Activated B cell treated with CpG ODN at 0.5 μM for 24 hours (primary cell): ENCODE results near the gene DDX31. TPM values are rescaled to one million over a fixed set of nuclear protein-coding genes. Genes with fewer than 3 reads are reported as not detected.

ENCODE experiments used
- ATAC-seq: fragments of 200-7000 bp; cut with Tn5 transposase; one replicate; pipeline ENCODE4 v1.10.0; 2021; ENCODE audit warnings: low read depth, mild to moderate bottlenecking, moderate library complexity
- CTCF ChIA-PET: fragments of 350-600 bp; sonication (Branson Sonifier 250); formaldehyde crosslinking; loops from one replicate; lab custom pipeline; 2021; ENCODE audit warnings: antibody characterized with exemption; lab: Charles Lee
- POLR2A ChIA-PET: fragments of 350-600 bp; sonication (Branson Sonifier 250); formaldehyde crosslinking; loops from one replicate; lab custom pipeline; 2021; ENCODE audit warnings: antibody characterized with exemption; lab: Charles Lee
- DNase-seq: peaks from one replicate; pipeline ENCODE4 v3.0.0; 2022
- H3K27ac Mint-ChIP-seq: one replicate; pipeline ENCODE4 v1.8.0; 2020; ENCODE audit warnings: mixed read lengths
- H3K27me3 Mint-ChIP-seq: one replicate; pipeline ENCODE4 v1.8.0; 2021; ENCODE audit warnings: mixed read lengths
- H3K36me3 Mint-ChIP-seq: one replicate; pipeline ENCODE4 v1.8.0; 2021; ENCODE audit warnings: low read depth, mixed read lengths
- H3K4me1 Mint-ChIP-seq: one replicate; pipeline ENCODE4 v1.8.0; 2021; ENCODE audit warnings: mixed read lengths
- H3K4me3 Mint-ChIP-seq: one replicate; pipeline ENCODE4 v1.8.0; 2020; ENCODE audit warnings: mild to moderate bottlenecking, mixed read lengths
- H3K9me3 Mint-ChIP-seq: one replicate; pipeline ENCODE4 v1.8.0; 2020; ENCODE audit warnings: mixed read lengths
- CTCF ChIP-seq: fragments of 200-600 bp; IDR thresholded peaks from one replicate; pipeline ENCODE4 v1.8.0; 2022; ENCODE audit warnings: antibody characterized with exemption, mild to moderate bottlenecking
- intact Hi-C: fragments of 100-400 bp; cut with micrococcal nuclease; formaldehyde crosslinking; loops from one replicate; pipeline ENCODE4 v1.15.1; 2024
- total RNA-seq: library from RNA; stranded (reverse); gene quantifications from 2 replicates; pipeline ENCODE4 v1.2.3, GENCODE V29; 2022

DDX31 gene
- total RNA-seq, 1 donor from 2014 or later: 21.8 TPM

GRCh38 chr9:132647806-132648205 is 22.0 kb downstream of the DDX31 start:
- Mint-ChIP-seq H3K9me3 (no peaks in the 10 kb centered on the region), H3K27me3 (no peaks in the 10 kb centered on the region), H3K27ac (no peak overlapping the region), H3K4me3 (no peak overlapping the region), H3K36me3 (peaks cover 89% of the 10 kb centered on the region), H3K4me1 (no peaks in the 10 kb centered on the region)
- DNase-seq: no peak
- POLR2A ChIA-PET: no interaction called here
- TF ChIP-seq CTCF: no peak
- intact Hi-C loops: no loop called here
- ATAC-seq: no peak
- CTCF ChIA-PET: no interaction called here

GRCh38 chr9:132647355-132647754 is 22.4 kb downstream of the DDX31 start:
- no peaks in the 10 kb centered on the region for H3K9me3 Mint-ChIP-seq
- TF ChIP-seq CTCF: no peak
- DNase-seq (no peak), ATAC-seq (no peak)
- no peaks in the 10 kb centered on the region for H3K27me3 Mint-ChIP-seq
- ChIA-PET CTCF (no interaction called here), POLR2A (no interaction called here)
- H3K4me1 Mint-ChIP-seq: no peaks in the 10 kb centered on the region
- H3K36me3 Mint-ChIP-seq: peaks cover 89% of the 10 kb centered on the region
- no peak overlapping the region for H3K27ac Mint-ChIP-seq
- intact Hi-C loops: no loop called here
- H3K4me3 Mint-ChIP-seq: no peak overlapping the region

GRCh38 chr9:132646726-132647125 is 23.1 kb downstream of the DDX31 start:
- no peak overlapping the region for H3K27ac Mint-ChIP-seq
- no peaks in the 10 kb centered on the region for H3K4me1 Mint-ChIP-seq
- H3K9me3 Mint-ChIP-seq: no peaks in the 10 kb centered on the region
- no peak for TF ChIP-seq CTCF
- H3K4me3 Mint-ChIP-seq: no peak overlapping the region
- CTCF ChIA-PET: no interaction called here
- H3K36me3 Mint-ChIP-seq: peaks cover 90% of the 10 kb centered on the region
- intact Hi-C loops: no loop called here
- DNase-seq (no peak), ATAC-seq (no peak)
- POLR2A ChIA-PET: no interaction called here
- H3K27me3 Mint-ChIP-seq: no peaks in the 10 kb centered on the region

- CTCF ChIA-PET: no interaction called here
These were observed 24.1 kb downstream of the DDX31 start for GRCh38 chr9:132645711-132646110.

GRCh38 chr9:132645306-132645705 is 24.5 kb downstream of the DDX31 start:
- Mint-ChIP-seq H3K4me1 (no peaks in the 10 kb centered on the region), H3K9me3 (no peaks in the 10 kb centered on the region), H3K4me3 (no peak overlapping the region), H3K27ac (no peak overlapping the region), H3K27me3 (no peaks in the 10 kb centered on the region), H3K36me3 (peaks cover 94% of the 10 kb centered on the region)
- ATAC-seq (no peak), DNase-seq (no peak)
- ChIA-PET CTCF (no interaction called here), POLR2A (no interaction called here)
- no peak for TF ChIP-seq CTCF
- intact Hi-C loops: no loop called here

More at GRCh38 chr9:132645711-132646110, 24.1 kb downstream of the DDX31 start:
- DNase-seq (no peak), ATAC-seq (no peak)
- Mint-ChIP-seq H3K27ac (no peak overlapping the region), H3K27me3 (no peaks in the 10 kb centered on the region), H3K4me3 (no peak overlapping the region), H3K4me1 (no peaks in the 10 kb centered on the region), H3K36me3 (peaks cover 94% of the 10 kb centered on the region), H3K9me3 (no peaks in the 10 kb centered on the region)
- POLR2A ChIA-PET: no interaction called here
- intact Hi-C loops: no loop called here
- TF ChIP-seq CTCF: no peak
